Prostate gland (tissue), 2 donors: Measurements from ENCODE around the gene ANKRD63.

Experiments
- CTCF ChIP-seq, 4 experiments: fragments of 200-600 bp in 2 of 4; fragments of 450-650 bp in 2 of 4; sonication (generic) in 2 of 4; IDR thresholded peaks; 1 replicate in 3 of 4; 2 replicates in 1 of 4; pipeline ENCODE4 v1.5.1; 2016 to 2019; ENCODE audit warnings: antibody characterized with exemption in 4 of 4, mild to moderate bottlenecking in 2 of 4, moderate library complexity in 2 of 4
- POLR2A ChIP-seq: fragments of 450-650 bp; IDR thresholded peaks from one replicate; pipeline ENCODE4 v1.6.1; 2016; ENCODE audit warnings: antibody characterized with exemption, mild to moderate bottlenecking

GRCh38 chr15:40245666-40246450 lies 37.0 kb downstream of the ANKRD63 start:
- TF ChIP-seq CTCF (IDR thresholded peaks at IDR 0.05), result no peak
- TF ChIP-seq POLR2A, result no peak
